Activated effector memory CD4-positive, alpha-beta T cell treated with Interleukin-2 at 50 U/mL for 16 hours (primary cell): ENCODE data around the gene FNBP1.

Experiments used
- DNase-seq: peaks from one replicate; pipeline ENCODE4 v3.0.0-alpha.2; 2020

FNBP1 gene

DNA sequence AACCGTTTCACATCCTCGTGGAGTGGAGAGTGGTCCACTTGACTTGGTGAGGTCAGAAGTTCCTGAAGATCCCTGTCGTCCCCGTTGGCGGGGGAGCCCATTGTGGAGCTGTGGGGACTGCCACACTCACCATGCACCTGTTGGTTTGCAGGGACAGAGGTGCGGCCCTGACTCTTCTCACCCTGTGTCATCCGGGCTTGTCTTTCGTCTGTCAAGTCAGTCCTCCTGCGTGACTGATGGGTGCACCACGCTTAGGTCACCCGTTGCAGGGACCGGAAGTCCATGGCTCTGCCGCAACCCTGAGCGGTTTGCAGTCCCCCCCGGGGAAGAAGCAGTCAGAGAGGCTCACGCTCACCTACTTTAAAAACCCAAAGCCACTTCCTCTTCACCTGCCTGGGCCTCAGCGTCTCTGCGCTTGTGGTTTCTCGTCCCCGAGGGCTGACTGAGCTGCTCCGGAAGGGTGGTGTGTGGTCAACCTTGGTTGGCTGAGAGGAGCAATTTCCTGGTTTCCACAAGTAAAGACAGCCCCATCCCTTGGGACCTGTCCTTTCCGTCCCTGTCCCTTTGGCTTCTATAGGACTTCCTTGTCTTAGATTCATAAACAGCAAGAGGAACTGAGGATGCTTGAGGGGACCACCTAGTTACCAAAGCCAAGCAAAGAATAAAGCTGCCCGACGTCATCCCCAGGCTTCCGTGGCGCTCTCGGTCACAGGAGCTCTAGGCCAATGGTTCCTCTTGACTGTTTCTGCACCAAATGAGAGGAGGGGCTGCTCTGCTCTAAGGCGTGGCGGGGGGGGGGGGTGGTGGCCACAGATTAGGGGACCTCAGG lies 154.5 kb downstream of the FNBP1 start:
- DNase-seq: peak; percentile 91

GRCh38 chr9:129887334-129888292 lies 155.4 kb downstream of the FNBP1 start:
- peak; percentile 44 for DNase-seq

- peak; percentile 54 for DNase-seq
Measured at GRCh38 chr9:129886226-129887174, 156.5 kb downstream of the FNBP1 start.

GRCh38 chr9:129885670-129886106 lies 157.3 kb downstream of the FNBP1 start:
- DNase-seq: peak; percentile 87

- peak; percentile 34 for DNase-seq
Measured at GRCh38 chr9:129885018-129885669, 157.8 kb downstream of the FNBP1 start.

DNA sequence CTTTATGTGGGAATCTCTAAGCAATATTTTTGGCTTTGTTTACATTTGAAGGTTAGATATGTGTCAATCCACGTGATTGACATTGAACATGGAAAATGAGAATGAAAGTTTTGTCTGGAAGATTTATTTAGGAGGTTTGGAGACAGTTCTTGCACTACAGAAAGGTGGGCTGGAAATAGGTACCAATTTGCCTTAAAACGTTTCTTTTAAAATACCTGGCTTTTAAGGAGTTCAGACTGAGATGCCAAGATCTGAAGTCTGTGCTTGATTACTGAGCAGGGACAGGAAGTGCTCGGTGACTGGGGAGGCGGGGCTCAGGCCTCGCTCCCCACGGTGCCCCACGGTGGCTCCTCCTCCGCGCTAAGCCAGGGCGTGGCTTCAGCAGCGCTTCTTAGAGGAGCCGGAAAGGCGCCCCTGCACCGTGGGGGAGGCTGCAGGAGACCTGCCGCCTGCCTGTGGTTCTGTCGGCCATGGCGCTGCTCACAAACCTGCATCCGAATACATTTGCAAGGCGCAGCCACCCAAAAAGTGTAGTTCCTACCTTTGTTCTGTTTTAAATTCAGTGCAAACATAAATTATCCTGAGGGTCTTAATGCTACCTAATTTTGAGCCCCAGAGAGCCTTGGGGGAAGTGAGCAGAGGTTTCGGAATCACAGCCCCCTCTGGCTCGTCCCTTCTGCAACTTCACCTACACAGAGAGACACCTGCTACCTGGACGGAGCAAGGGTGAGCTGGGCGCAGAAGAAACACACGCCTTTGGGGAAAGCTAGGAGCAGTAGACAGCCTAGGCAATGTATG lies 158.6 kb downstream of the FNBP1 start:
- DNase-seq: peak; percentile 95

DNA sequence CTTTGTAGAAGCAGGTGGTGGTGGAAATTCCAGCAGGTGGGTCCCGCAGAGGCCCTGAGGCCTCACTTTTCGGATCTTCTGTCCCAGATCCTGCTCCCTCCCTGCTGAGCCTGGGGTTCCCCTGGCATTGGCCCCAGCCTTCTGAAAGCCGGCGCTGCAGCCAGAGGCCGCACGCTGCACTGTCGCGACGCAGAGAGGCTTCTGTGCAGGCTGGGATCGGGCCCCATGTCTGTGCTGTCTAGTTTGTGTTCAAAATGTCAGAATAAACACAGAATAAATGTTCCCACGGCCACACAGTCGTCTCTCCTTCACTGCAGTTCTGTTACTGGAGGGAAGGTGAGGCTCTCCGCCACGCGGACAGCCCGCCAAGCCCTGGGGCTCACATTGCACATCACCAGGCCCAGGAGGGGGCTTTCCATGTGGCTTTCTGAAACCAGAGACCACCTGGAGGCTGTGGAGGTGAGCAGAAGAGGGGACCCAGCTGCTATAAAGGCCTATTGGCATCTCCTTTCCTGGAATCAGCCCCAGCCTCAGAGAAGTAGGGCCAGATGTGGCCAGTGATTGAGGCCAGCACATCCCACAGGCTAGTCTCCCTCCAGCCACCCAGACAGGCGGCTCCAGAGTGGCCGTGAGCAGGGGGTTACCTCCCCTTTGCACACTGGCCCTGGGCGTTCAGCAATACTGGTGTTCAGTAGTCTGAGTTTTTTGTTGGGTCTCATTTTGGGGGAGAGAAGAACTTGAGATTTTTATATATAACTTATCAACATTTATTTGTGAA lies 161.3 kb downstream of the FNBP1 start:
- no peak for DNase-seq

GRCh38 chr9:129880654-129881546 lies 162.1 kb downstream of the FNBP1 start:
- no peak for DNase-seq

- DNase-seq: no peak
Measured at GRCh38 chr9:129879991-129880653, 162.9 kb downstream of the FNBP1 start.

GRCh38 chr9:129879103-129879699 lies 163.8 kb downstream of the FNBP1 start:
- DNase-seq: no peak

DNA sequence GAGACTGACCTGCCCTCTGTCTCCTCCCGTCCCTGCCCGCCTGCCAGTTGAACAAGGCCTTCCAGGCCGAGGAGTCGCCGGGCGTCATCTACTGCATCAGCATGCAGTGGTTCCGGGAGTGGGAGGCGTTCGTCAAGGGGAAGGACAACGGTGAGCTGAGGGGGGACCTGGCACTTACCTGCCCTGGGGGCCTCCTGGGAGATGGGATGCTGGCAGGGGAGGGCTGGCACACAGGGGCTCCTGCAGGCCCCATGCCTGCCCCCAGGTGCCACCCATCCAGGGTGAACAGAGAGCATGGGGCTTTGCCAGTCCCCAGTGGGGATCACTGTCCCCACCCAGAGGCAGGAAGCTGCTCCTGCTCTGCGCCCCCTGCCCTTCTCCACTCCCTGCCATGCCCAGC lies 164.7 kb downstream of the FNBP1 start:
- DNase-seq: no peak

DNA sequence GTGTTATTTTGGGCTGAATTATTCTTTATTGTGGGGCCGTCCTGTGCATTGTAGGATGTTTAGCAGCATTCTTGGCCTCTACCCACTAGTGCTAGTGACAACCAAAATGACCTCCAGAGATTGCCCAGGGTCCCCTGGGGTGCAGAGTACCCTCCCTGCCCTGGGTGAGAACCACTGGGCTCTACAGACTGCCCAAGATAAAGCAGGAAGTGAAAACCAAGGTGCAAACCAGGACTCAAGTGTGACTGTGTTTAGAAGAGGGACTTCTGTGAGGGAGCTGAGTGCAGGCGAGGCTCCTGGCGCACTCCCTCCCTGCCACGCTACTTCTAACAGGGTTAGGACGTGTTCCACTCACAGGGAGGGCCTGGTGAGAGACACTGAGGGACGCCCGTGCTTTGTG lies 166.2 kb downstream of the FNBP1 start:
- no peak for DNase-seq

DNA sequence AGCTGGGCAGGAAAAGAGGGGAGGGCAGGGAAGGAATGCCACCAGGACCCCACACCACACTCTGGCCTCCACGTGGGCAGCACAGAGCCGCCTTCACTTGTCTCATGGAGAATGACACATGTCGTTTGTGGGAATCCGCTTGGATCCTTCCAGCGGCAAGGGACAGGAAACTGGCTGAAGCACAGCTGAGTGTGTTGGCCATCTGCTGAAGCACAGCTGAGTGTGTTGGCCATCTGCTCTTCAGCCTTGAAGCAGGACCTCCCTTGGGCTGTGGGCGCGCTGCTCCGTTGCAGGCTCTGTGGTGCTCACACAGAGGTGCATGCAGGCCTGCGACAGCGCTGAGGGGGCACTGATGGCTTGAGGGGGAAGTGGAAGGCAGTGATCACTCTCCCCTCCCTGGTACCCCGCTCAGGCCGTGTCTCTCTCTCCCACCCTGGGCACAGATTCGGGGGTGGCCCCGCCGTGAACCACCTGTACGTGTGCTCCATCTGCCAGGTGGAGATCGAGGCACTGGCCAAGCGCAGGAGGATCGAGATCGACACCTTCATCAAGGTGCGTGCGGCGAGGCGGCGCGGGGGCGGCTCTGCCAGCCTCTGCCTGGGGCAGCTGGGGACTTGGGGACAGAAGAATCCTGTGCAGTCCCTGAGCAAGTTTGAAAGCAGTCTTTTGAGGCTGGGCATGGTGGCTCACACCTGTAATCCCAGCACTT lies 167.1 kb downstream of the FNBP1 start:
- no peak for DNase-seq

DNA sequence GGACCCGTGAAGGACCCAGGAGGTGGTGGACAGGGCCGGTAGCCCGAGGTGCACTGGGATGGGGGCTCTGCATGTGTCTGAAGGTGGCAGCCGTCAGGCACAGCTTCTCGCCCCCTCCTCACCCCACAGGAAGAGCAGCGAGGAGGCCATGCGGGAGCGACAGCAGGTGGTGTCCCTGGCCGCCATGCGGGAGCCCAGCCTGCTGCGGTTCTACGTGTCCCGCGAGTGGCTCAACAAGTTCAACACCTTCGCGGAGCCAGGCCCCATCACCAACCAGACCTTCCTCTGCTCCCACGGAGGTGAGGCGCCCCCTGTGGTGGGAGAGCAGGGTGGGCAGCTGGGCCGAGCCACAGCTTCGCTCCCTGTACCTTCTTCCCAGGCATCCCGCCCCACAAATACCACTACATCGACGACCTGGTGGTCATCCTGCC lies 167.8 kb downstream of the FNBP1 start:
- no peak for DNase-seq

DNA sequence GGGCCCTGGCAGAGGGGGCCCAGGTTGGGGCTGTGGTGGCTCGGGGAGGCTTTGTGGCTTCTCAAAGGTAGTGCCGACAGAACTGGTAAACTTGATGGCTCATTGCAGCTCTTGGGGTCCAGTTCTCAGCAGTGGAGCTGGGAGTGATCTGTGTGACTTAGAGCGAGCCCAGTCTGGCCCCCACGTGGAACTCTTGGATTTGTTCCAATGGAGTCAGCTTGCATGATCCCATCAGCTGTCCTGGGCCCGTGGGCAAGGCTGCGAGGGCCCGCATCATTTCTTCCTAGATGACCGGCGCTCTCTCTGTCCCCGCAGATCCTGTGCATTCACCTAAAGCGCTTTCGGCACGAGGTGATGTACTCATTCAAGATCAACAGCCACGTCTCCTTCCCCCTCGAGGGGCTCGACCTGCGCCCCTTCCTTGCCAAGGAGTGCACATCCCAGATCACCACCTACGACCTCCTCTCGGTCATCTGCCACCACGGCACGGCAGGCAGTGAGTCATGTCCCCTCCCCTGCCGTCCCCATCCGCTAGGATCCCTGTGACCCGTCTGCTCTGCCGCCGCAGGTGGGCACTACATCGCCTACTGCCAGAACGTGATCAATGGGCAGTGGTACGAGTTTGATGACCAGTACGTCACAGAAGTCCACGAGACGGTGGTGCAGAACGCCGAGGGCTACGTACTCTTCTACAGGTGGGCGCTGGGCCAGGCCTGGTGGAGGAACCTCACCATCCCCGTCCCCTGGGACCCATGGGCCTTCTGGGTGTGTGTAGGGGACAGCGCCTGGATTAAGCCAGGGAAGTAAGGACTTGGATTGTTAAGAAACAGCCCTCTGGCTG lies 168.5 kb downstream of the FNBP1 start:
- no peak for DNase-seq

GRCh38 chr9:129873563-129874190 lies 169.3 kb downstream of the FNBP1 start:
- DNase-seq: no peak
